HG02970 (cell line): Measurements from ENCODE around the gene CAV2.

ENCODE experiments used
- ATAC-seq: cut with Tn5 transposase; IDR thresholded peaks from one replicate; pipeline ENCODE4 v1.9.1; 2021; ENCODE audit warnings: mild to moderate bottlenecking, moderate library complexity, moderate number of reproducible peaks; ENCODE audit not compliant: unreplicated experiment, low FRiP score

The CAV2 gene

DNA sequence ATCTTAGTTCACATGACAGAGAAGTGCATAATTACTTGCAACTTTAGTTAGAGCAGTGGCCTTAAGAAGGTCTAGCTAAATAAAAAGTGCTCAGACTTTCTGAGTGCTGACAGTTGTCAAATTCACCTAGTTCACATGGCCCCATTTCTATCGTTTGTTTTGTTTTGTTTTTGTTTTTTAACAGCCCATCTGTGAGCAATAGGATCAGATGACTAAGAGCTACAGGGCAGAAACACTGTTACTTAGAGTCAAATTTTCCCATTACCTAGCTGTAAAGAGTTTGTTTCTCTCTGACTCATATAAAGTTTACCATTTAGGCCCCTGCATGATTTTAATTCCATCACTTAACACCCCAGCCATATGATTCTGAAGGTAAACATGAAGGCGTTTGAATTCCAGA is 44.1 kb downstream of the CAV2 start:
- no peak for ATAC-seq

DNA sequence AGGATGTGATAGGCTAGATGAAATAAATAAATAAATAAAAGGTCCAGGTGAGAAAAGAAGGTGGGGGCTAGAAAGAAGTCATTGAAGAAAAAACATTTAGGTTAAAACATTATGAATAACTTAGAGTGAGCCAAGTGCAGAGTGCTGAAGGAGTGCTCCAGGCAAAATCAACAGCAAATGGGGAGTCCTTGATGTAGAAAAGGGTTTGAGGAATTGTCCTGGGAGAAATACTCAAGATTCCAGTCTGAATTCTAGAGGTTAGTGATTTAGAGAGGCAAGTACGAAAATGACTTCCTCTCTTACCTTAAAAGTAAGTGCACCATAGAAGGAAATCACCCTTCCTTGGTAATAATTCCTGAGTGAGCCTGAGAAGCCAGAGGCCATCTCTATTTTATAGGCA is 44.9 kb downstream of the CAV2 start:
- no peak for ATAC-seq

DNA sequence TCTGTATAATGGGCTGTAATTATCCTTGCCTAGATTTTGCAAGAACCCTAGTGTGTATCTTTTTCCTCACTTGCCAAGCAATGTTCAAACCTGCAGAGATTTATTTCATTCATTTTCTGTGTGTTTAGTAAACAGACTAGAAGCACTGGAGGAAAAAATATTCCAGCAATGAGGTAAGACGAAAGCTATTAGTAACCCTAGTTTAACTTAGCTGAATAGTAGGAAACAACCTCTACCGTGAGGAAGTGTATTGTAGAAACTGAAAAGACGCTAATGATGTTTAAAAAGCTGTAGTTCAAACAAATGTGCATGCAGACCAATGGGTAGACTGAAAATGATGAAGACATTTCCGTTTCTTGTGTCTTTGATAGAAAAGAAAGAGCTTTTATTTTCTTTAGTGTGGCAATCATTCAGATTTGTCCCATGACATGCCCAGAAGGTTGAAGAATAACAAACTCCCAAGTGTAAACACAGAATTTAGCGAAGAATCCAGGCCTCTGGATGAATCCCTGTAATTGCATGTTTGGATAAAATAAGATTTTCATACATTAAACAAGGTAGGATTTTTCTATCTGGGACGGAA is 46.0 kb downstream of the CAV2 start:
- no peak for ATAC-seq

DNA sequence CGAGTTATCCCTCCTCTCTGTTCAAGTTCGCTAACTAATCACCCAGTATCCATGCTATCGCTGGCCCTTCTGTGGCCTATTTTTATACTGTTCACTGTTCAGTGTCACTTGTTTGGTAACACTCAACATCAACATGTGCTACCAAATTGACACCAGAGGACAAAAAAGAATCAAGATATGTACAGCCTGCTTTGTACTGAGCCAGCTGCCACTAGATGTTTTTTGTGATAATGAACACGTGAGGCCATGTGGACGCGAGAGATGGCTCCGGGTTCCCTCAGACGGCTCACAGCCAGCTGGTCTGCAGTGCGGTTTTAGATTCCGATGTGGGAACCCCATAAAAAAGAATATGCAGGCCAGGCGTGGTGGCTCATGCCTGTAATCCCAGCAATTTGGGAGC is 46.5 kb downstream of the CAV2 start:
- ATAC-seq: no peak

DNA sequence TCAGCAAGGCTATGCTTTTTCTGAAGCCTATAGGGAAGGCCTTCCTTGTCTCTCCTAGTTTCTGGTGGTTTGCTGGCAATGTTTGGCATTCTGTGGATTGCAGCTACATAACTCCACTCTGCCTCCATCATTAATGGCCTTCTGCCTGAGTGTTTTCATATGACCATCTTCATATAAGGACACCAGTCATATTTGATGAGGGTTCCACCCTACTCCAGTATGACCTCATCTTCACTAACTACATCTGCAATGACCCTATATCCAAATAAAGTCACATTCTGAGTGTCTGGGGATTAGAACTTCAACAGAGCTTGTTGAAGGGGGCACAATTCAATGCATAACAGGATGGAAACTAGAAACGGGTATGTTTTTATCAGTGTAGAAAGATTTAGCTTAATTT is 47.4 kb downstream of the CAV2 start:
- no peak for ATAC-seq

DNA sequence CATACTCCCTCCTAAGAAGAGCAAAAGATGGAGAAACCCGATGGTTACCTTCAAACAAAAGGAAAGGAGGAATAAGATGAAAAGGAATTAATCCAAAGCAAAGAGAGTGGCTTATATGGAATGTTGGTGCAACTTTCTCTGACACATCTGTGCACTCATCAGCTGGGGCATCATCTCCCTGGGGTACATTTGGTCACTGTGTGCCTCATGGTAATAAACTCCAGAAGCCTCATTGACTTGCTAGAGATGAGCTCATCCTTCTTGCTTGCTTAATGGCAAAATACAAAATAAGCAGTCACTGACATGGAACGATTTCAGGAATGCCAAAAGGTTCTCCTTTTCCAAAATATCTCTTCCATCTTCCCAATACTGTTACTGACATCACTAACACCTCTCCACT is 47.8 kb downstream of the CAV2 start:
- no peak for ATAC-seq

DNA sequence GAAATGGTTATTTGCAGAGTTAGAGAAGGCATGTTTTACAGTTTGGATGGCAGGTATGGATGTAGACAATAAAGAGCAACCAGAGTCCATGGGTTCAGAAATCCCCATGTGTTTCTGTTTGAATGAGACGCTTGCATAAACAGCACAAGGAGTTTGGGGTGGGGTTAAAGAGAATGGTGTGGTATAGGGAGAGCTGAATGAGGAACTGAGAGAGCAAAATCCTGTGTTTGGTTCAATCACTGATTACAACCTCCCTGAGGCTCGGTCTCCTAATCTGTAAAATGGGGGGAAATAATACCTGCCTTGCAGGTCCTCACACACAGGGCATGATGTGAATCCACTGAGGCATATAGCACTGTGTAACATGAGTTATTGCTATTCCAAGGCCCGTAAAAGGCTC is 49.0 kb downstream of the CAV2 start:
- ATAC-seq: no peak

DNA sequence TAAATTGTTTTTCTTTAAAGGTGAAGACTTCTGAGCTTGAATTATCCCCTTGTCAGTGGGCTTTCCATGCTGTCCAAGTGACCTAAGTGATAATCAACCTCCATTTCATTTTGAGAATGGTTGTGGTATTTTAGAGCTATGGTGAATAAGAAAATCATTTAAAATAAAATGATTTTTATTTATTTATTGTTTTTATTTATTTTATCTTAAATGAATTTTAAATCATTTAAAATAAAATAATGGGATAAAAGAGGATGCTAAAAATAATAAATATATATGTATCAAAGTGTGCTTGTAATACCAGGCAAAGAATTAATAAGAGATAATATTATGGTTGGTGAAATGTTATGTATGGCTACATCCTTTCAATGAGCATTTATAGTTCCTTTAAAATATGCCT is 49.8 kb downstream of the CAV2 start:
- ATAC-seq: no peak

DNA sequence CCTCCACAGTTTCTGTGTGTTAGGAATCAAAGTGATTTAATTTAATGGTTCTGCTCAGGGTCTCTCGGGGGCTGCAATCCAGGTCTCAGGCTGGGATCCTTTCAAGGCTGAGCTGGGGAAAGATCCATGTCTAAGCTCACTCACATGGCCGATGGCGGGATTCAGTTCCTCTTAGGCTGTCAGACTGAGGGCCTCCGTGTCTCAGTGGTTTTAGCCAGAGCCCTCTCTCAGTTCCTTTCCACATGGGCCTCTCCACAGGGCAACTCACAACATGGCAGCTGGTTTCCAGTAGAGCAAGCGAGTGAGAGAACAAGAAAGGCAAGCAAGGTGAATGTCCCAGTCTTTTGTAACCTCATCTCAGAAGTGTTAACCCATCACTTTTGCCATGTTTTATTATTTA is 52.2 kb downstream of the CAV2 start:
- ATAC-seq: no peak

DNA sequence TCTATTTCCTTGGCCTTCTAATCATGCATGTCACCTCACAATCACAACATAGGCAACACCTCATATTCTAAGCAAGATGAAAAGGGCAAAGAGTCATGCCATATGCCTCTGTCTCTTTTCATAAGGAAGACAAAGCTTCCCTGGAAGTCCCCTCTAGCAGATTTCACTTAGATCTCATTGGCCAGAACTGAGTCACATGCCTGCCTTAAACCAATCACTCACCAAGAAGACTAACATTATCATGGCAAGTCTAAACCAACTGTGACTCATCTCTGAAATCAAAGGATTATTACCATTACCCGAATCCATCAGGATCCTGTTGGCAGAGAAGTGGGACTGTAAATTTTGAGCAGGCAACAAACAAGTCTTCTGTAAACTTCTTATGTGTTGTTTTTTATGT is 53.1 kb downstream of the CAV2 start:
- no peak for ATAC-seq

DNA sequence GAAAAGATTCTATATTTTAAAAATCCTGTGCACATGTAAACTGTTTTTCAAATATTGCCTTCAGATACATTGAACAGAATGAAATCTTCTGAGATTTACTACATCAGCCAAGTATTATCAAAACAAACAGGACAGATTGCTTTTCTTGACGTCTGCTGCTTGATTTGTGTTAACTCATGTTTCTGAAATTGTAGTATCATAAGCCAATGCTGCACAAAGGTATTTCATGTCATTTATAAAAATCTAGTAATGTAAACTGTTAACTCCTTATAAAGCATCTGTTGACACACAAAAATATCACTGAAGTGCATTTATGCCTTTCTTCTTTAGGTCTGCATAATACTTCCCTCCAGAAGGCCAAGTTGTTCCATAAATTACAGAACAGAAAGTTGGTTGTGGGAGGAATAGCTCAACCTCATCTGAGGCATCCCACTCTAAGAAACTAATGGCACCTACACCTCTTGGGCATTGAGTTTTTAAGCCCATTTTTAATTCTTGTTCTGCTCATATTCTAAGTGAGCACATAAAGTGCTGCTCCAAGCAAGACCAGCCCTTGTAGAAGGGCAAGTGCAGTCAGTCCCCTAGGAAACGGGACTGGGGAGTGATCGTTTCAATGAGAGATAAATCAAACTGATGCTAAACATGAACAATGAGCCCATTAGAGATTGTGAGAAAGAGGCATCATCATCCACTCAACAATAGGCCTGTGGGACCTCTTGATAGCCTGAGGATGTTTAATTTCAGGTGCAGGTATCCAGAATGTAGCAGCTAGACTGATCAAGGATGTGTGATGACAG is 53.8 kb downstream of the CAV2 start:
- ATAC-seq: no peak

DNA sequence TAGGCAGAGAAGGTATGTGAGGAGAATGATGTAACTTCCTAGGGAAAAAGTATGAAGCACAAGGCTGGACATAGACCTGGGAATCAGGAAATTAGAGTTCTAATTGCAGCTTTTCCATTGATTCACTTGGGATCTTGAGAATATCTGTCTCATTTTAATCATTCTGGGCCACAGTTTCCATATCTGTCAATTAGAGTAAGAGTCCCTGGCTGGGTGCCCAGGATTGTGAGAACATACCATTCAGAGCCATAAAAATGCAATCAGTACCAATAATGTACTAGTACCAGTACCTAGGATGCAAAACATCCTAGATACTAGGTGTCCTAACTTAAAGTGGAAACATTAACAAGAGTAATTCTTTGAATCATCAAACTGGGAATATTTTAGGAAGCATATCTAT is 54.9 kb downstream of the CAV2 start:
- no peak for ATAC-seq

DNA sequence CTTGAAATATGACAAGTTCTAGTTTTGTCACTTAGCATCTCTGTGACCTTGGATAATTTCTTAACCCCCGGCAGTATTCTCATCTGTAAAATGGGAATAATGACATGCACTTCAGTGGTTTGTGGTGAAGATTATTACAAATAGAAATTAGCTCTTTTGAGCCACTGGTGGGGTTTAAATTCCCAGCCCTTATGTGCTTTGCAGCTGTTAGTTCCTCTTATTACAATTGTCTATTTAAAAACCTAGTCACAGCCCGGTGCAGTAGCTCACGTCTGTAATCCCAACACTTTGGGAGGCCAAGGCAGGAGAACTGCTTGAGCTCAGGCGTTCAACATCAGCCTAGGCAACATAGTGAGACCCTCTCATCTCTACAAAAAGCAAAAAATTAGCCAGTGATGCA is 55.4 kb downstream of the CAV2 start:
- no peak for ATAC-seq

DNA sequence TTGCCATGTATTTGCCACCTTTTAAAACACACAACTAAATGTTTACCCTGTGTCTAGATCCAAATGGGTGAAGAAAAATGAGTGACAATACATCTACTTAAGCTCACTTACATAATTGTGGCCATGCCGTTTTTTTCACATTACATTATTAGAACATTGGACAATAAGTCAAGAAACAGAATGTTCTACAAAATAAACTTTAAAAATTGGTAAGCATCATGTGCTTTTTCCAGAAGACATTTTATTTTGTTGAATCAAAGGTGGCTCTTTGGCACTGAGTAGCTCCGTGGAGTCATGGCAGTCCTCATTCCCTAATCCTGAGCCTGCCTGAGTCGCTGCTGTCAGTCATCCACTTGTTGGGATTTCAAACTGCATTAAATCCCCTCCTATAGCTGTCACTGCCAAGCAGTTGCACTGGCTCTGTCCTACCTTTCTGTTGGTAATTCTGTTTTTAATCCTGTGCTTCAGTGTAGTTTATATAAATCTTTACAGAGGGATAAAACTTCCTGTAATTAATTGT is 57.6 kb downstream of the CAV2 start:
- no peak for ATAC-seq

DNA sequence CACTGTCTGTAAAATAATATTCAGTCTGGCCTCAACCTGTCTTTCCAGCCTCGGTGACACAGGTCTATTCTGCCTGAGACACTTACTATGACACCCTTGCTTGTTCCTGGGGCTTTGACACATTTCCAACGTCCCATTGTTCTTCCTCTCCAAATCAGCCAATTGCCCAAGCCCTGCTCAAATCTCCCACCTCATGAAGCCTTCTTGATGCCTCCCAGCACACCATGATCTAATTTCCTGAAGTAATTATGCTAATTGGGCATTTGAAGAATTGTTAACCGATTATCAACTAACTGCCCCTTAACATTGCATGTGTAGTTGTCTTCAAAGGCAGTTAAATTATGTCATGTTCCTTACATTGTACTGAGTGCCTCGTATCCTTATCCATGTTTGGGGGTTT is 58.4 kb downstream of the CAV2 start:
- ATAC-seq: no peak
